GM21717 (cell line): ENCODE results near the gene CD46.
"Not testable (repeated sequence)": the region's sequence is repeated elsewhere in the genome, so short reads cannot be mapped to it uniquely, and the experiment has no call there.

ENCODE experiments used
- ATAC-seq: cut with Tn5 transposase; IDR thresholded peaks from one replicate; pipeline ENCODE4 v1.9.1; 2021; ENCODE audit warnings: mild to moderate bottlenecking, moderate library complexity; ENCODE audit not compliant: unreplicated experiment

The CD46 gene

DNA sequence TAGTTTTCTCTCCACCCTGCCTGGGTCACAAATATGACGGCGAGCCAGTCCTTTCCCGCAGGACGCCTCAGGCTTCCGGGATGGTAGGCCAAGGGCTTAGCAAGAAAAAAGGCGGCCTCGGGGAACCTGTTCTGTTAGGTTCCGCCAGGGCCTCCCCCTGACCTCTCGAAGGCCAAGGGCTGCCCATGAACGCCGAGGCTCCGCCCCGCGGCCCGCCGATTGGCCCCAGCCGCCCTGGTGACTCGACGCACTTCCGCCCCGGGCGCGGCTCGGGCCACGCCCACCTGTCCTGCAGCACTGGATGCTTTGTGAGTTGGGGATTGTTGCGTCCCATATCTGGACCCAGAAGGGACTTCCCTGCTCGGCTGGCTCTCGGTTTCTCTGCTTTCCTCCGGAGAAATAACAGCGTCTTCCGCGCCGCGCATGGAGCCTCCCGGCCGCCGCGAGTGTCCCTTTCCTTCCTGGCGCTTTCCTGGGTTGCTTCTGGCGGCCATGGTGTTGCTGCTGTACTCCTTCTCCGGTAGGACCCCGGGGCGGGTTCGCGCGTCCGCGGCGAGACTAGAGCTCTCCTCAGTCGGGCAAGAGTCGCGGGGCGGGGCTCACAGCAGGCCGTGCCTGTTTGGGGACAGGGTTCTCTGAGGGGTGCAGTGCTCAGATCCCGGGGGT lies at the start of gene CD46:
TSS of gene CD46 (plus strand) at position 265 of the 666 bp plus-strand sequence. CDS start at position 424, 159 bp downstream.
- peak; percentile 97 for ATAC-seq

DNA sequence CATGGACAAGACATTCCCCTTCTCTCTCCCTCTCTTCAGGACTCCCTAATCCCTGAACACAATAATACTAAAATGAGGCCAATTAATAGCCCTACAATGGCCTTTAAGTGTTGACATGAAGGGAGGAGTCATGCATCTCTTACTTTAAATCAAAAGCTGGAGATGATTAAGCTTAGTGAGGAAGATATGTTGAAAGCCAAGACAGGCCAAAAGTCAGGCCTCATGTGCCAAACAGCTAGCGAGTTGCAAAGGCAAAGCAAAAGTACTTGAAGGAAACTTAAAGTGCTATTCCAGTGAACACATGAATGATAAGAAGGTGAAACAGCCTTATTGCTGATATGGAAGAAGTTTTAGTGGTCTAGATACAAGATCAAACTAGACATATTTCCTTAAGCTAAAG lies 49.5 kb upstream of the CD46 start:
- ATAC-seq = no peak

DNA sequence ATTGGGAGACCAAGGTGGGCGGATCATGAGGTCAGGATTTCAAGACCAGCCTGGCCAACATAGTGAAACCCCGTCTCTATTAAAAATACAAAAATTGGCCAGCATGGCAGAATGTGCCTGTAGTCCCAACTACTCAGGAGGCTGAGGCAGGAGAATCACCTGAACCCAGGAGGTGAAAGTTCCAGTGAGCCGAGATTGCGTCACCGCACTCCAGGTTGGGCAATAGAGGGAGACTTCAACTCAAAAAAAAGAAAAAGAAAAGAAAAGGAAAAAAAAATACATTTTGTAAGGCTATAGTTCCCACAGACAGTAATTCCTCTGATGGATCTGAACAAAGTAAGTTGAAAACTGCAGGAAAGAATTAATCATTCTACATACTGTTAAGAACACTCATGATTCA lies 48.1 kb upstream of the CD46 start:
- ATAC-seq = no peak

DNA sequence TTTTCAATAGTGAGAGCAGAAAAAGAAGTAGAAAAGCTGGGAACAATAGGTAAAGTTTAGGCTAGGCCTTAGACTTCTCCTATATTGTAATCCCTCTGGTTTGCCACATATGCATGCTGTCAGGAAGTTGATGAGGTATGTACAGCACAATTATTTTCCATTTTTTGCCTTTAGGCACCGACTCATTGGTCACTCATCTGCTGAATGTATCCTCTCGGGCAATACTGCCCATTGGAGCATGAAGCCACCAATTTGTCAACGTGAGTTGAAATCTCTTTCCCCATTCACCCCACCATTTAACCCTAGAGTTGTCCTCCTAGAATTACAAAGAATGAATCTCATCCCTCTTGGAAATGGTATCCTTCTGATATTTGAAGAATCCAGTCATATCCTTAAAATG lies 43.9 kb upstream of the CD46 start:
- ATAC-seq = not testable (repeated sequence)

DNA sequence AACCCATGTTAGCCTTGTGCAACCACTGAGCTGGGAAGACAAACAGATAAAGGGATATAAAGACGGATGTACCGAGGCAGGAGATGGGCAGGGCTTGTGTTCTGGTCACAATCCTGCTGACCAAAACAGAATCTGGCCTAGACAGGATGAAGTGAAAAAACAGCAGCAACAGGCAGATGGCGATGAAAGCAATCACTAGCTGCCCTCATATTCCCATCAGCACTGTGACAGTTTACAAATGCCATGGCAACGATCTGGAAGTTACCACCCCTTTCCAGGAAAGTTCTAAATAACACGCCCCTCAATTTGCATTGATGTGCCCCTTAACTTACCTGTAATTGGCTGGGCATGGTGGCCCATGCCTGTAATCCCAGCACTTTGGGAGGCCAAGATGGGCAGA lies 40.6 kb upstream of the CD46 start:
- ATAC-seq = no peak

DNA sequence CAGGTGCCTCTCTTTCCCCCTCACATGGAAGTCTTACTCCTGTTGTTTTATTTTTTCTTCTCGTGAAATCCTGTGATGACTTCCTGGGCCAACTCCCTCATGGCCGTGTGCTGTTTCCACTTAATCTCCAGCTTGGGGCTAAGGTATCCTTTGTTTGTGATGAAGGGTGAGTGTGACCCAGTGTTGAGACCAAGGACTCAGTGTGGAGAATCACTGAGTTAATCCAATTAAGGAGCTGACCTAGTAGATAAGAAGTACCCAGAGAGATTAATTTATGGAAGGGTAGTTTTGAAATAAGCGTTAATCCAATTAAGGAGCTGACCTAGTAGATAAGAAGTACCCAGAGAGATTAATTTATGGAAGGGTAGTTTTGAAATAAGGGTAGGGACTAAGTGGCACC lies 39.2 kb upstream of the CD46 start:
- not testable (repeated sequence) for ATAC-seq

DNA sequence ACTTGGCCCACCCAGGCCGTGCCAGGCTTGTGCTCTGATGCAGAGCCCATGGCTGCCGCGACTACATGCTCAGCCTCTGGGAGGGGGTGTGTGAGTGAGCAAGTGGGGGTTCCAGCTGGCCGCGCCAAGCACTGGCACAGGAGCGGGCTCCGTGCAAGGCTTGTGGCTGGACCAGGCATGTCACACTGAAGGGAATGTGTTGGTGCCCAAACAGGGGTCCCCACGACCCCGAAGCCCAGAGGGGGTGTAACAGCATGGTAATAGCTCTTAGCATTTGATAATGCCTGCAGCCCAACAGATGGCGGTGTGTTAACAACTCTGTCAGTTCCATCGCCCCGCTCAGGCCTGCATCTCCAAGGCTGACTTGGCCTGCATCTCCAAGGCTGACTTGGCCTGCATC lies 38.3 kb upstream of the CD46 start:
- ATAC-seq = no peak

DNA sequence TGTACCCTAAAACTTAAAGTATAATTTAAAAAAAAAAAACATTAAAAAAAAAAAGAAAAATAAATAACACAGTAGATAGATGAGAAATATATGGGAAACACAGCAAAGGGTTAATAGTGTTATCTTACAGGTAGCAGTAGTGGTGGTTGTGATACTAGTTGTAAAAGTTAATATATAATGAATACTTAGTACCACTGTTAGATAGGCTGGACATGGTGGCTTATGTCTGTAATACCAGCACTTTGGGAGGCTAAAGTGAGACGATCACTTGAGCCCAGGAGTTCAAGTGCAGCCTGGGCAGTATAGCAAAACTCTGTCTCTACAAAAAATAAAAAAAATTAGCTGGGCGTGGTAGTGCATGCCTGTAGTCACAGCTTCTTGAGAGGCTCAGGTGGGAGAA lies 32.6 kb upstream of the CD46 start:
- ATAC-seq = no peak

DNA sequence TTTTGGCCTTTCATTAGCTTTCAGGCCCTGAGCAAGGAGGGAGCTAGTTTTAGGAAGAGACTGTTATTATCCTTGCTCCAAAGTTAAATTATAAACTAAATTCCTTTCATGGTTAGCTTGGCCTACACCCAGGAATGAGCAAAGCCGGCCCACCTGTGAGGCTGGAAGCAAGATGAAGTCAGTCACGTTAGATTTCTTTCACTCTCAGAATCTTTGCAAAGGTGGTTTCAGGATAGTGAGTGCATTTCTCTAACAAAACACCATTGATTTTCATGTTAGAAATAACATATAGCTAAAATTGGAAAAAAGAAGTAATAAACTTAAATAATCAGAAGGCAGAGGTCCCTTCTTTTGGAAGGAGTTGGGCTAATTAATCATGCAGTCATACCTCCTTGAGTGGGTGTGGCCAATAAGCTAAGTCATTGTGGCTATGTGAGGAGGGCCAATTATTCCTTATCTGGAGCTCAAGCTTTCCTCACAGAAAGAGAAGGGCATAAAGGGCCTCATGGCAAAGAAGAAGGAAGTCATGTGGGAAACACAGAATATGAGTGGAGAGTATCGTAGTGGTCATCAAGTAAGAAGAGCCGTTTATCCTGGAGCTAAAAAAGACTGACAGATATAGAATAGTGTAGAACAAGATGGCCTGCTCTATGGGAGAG lies 23.5 kb upstream of the CD46 start:
- not testable (repeated sequence) for ATAC-seq

DNA sequence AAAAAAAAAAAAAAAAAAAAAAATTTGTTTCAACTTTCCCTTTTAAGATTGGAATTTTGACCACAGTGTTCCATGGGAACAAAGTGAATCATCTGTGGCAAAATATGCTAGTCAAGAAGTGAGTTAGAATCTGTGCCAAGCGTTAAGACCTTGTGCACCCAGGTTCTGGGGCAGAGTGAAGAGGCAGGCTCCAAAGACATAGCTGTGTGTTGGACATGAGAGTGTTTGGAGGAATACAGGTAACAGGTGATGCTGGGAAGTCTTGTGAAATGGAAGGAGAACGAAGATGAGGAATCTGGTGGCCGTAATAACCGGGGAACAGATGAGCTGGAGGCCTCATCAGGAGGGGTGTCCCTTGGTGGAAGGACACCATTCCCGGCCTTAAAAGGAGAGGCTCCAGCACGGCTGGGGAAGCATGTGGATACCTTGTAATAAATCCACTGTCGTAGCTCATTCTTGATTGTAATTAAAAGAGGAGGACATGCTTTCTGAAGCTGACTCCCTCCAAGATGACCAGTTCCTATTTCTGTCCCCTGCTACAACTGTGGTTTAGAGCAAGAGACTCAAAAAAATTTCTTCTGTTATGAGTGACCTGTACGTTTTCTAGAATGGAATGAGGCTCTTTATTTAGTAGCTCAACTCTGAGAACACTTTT lies 14.2 kb upstream of the CD46 start:
- ATAC-seq = not testable (repeated sequence)

DNA sequence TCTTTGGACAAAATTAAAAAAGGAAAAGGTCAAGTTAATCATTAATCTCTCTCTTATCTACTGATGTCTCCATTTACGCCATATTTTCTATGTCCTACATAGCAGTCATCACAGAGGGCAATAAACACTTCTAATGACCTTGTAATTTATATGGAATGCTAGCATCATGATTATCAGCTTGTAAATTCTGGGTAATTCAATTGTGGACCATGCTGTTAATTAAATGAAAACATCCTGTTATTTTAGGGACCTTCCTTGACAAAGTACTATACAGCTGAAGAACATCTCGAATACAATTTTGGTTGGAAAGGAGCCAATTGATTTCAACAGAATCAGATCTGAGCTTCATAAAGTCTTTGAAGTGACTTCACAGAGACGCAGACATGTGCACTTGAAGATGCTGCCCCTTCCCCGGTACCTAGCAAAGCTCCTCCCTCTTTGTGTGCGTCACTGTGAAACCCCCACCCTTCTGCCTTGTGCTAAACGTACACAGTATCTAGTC lies 13.6 kb upstream of the CD46 start:
- ATAC-seq = not testable (repeated sequence)

DNA sequence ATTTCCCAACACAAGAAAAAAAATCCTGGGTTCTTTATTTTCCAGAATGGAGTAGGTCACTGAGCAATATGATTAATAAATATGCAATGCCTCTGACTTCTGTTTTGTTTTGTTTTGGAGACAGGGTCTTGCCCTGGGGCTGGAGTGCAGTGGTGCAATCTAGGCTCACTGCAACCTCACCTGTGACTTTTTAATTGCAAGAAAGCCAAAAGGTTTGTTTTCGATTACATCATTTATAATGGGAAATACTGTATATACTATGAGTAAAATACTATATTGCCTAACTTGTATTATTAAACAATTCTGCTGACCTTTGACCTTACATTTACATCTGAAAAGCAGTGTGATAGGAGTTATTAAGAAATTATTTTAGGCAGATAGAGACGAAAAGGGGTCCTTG lies 11.6 kb upstream of the CD46 start:
- ATAC-seq = no peak

DNA sequence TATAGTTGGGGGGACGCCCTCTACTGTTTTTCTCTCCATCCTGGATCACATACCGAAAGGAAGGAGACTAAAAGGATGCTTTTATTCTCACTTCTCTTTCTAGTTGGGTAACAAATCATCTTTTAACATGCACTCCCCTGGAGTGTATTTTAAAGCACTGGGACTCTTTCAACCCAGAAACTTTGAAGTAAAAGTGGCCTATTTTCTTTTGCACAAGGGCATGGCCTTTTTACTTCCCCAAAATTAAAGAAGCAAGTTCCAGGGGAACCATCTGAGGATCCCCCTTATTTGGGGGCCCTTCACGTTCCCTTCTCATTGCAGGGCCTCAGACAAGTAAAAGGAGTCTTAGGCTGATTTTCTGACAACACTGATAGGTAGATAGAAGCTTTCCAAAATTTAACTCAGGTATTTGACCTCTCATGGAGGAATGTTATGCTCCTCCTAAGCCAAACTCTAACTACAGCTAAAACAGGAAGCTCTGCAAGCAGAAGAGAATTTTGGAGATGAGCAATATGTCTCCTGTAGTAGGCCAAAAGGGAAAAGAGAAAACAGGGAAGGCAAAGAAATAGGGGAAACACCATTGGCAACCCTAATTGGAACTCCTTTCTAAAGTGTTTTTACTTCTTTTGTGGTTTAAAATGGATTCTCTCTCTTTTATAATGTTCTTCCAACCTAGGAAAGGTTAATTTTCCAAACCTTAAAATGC lies 8.9 kb upstream of the CD46 start:
- no peak for ATAC-seq

DNA sequence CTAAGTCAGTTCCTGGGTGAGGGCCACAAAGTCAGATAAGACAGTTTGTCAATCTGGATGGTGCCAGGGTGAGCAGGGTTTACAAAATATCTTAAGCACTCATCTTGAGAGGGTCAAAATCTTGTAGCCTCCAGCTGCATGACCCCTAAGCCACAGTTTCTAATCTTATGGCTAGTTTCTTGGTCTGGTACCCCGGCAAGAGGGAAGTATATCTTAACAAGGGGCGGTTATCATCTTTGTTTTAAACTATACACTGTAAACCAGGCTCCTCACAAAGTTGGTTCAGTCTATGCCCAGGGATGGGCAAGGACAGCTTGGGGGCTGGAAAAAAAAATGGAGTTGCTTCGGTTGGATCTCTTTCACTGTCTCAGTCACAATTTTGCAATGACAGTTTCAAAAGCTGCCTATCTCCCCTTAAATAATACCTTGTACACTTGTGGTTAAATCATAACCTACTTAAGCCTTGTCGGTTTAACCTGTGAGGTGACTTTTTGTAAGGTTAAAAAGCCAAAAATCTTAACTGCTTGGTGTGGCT lies 7.8 kb upstream of the CD46 start:
- no peak for ATAC-seq

DNA sequence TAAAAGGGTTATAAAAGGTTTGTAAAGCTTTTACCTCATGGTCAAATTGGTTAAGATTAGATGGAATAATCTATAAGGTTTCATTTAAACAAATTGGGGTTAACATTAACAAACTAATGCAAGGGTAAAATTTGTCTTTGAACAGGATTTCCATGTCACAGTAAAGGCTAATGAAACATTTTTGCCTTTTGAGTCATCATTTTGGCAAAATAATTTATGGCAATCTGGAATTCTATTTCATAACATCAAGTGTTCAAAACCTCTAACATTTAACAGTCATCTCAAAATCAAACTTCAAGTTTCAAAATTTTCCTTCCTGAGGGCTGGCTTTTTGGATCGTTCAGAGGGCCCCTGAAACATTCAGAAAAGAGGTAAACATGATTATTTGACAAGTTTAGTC lies 6.6 kb upstream of the CD46 start:
- ATAC-seq = no peak

DNA sequence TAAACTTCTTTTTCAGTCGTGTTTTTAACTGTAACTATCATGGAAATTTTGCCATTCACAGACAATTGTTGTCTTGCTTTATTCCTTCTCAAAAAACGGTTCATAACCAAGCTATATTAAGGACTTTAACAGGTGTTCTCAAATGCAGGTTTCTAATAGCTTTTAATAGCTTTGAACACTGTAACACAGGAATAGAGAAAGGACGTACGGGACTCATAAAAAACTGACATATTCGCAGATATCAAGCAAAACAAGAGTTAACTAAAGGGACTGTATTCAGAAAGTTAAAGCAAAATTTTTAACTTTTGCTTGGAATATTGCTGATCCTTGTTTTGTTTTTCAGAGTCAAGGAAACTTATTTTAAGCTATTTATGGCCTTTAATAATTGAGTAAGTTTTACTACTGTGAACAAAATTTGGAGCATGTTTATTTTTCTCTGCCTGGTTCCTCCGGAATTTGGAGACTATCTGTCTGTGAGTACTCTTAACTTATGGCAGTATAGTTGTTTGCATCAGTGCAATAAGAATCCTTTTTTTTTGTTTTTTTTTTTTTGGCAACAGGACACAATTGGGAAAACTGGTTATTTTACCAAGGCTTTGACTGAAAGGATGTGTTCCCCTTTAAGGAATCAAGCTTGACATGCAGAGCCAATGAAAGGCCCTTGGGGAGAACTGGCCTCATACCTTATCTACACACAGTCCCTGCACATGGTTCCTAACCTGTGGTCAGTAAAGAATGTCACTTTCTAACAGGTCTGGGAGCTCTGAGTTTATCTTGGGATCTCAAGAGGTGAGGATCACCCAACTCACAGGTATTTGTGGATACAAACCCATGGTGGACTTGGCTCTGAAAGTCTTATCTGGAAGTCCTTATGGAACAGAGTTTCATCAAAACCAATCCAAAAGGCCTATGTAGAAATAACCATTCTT lies 5.8 kb upstream of the CD46 start:
- ATAC-seq = no peak

DNA sequence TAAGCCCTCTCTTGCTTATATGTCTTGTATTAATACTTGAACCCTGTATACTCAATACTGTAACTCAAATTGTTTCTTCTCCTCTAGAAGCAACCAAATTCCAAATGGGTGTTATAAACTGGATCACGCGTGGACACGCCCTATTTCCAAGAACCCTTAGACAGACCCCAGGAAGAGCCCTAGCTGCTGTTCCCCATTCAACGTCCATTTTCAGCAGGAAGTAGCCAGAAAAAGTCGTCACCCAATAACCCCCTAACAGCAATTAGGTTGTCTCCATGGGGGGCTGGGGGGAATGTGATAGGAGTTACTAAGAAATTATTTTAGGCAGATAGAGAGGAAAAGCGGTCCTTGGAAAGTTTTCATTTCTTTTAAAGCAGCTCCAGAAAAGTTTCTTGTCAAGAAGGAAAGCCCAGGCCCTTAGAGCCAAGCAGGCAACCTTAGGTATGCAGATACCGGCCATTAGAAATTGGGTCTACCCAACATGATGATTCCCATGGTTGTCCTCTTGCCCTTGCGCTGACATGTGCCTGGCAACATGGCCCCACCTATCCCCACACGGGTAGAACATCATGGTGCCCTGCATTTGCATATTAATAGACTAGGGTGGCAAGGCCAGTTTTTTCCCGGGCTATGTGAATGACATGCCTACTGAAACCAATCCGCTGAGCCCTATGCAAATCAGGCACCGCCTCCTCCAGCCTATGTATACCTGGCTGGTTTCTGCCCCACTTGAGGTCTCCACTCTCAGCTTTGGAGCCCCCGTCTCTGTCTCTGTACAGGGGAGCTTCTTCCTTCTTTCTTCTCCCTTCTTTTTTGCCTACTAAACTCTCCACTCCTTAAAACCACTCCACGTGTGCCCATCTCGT lies 4.0 kb upstream of the CD46 start:
- ATAC-seq = no peak

DNA sequence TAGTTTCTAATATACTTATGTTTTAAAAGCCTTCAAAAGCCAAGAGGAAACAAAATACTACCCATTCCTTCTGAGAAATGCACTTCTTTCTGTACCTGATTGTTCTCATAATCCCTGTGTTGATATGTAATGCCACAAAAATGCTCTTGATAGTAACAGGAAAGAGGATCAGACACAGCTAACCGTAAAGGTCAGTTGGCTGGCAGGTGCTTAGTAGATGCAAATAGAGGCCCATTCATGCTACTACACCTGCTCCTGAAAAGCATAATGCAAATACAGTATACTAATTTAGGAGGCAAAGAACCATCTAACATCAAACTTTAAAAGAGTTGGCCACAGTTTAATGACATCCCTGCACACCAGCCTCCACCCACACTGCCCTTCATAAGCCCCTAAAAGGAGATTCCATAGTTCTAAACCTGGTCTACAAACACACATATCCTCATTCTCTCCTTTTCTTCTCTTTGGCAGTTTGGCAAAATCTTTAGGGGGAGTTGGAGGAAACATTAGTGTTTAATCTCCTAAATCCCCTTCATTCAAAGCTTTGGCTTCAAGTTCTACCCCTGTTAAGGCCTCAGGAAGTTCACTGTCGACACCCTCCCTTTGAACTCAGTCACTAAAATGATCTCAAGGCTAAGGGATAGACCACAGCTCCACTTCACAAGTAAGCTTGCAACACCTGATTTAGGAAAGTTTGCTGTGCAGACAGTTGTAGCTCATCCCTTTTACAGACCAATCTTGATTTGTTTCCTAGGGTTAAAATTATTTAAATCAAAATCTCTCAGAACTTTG lies 2.9 kb upstream of the CD46 start:
- no peak for ATAC-seq
